WTC11 (cell line): ENCODE results near the gene GLYR1. TPM values are rescaled to one million over a fixed set of nuclear protein-coding genes. Genes with fewer than 3 reads are reported as not detected.

Source experiments
- ATAC-seq: fragments of 200-7000 bp; cut with Tn5 transposase; 2 replicates; pipeline ENCODE4 v1.10.0; 2021; ENCODE audit warnings: mild to moderate bottlenecking, moderate library complexity
- CTCF ChIA-PET: fragments of 300-600 bp; sonication (Branson Sonifier 250); formaldehyde crosslinking; loops from one replicate; lab custom pipeline; 2021; ENCODE audit warnings: antibody characterized with exemption; lab: Charles Lee
- POLR2A ChIA-PET: fragments of 350-600 bp; sonication (Branson Sonifier 250); formaldehyde crosslinking; loops from one replicate; lab custom pipeline; 2021; ENCODE audit warnings: antibody characterized with exemption; lab: Charles Lee
- DNase-seq: peaks from one replicate; pipeline ENCODE4 v3.0.0; 2021; ENCODE audit warnings: low spot score
- H3K27ac Mint-ChIP-seq: 2 replicates; pipeline ENCODE4 v1.8.0; 2021; ENCODE audit warnings: mixed read lengths
- H3K27me3 Mint-ChIP-seq: 2 replicates; pipeline ENCODE4 v1.8.0; 2021; ENCODE audit warnings: low read depth, mild to moderate bottlenecking, moderate library complexity, mixed read lengths
- H3K36me3 Mint-ChIP-seq: 2 replicates; pipeline ENCODE4 v1.8.0; 2021; ENCODE audit warnings: mixed read lengths
- H3K4me1 Mint-ChIP-seq: 2 replicates; pipeline ENCODE4 v1.8.0; 2022; ENCODE audit warnings: mixed read lengths
- H3K4me3 Mint-ChIP-seq: 2 replicates; pipeline ENCODE4 v1.8.0; 2021; ENCODE audit warnings: mild to moderate bottlenecking, moderate library complexity, mixed read lengths
- H3K9me3 Mint-ChIP-seq: 2 replicates; pipeline ENCODE4 v1.8.0; 2021; ENCODE audit warnings: mixed read lengths
- CREB1 ChIP-seq: sonication (generic); formaldehyde crosslinking; IDR thresholded peaks from 2 replicates; pipeline ENCODE4 v1.8.0; 2023; ENCODE audit warnings: mild to moderate bottlenecking, missing genetic modification reagents
- CTCF ChIP-seq: fragments of 200-600 bp; IDR thresholded peaks from 2 replicates; pipeline ENCODE4 v1.8.0; 2022; ENCODE audit warnings: antibody characterized with exemption
- E2F1 ChIP-seq: sonication (generic); formaldehyde crosslinking; IDR thresholded peaks from 2 replicates; pipeline ENCODE4 v1.8.0; 2022; ENCODE audit warnings: mild to moderate bottlenecking, missing genetic modification reagents
- ELF4 ChIP-seq: sonication (generic); formaldehyde crosslinking; IDR thresholded peaks from 2 replicates; pipeline ENCODE4 v1.8.1; 2022; ENCODE audit warnings: low read depth, mild to moderate bottlenecking, moderate library complexity, missing genetic modification reagents
- ESRRA ChIP-seq: sonication (generic); formaldehyde crosslinking; IDR thresholded peaks from 2 replicates; pipeline ENCODE4 v1.8.1; 2022; ENCODE audit warnings: mild to moderate bottlenecking, missing genetic modification reagents, borderline replicate concordance
- FOXK1 ChIP-seq: sonication (generic); formaldehyde crosslinking; IDR thresholded peaks from 2 replicates; pipeline ENCODE4 v1.8.0; 2022; ENCODE audit warnings: mild to moderate bottlenecking, moderate library complexity, missing genetic modification reagents
- GABPB1 ChIP-seq: sonication (generic); formaldehyde crosslinking; IDR thresholded peaks from 2 replicates; pipeline ENCODE4 v1.8.1; 2023; ENCODE audit warnings: mild to moderate bottlenecking, missing genetic modification reagents
- GRHL2 ChIP-seq: fragments of 250-450 bp; sonication (Bioruptor Pico); IDR thresholded peaks from 2 replicates; pipeline ENCODE4 v1.8.0; 2022; ENCODE audit warnings: mild to moderate bottlenecking, moderate library complexity; ENCODE audit not compliant: insufficient replicate concordance, severe bottlenecking
- JAZF1 ChIP-seq: fragments of 250-450 bp; sonication (Bioruptor Pico); IDR thresholded peaks from 2 replicates; pipeline ENCODE4 v1.9.0; 2021; ENCODE audit warnings: moderate library complexity, mild to moderate bottlenecking, inconsistent platforms
- JUN ChIP-seq: sonication (generic); formaldehyde crosslinking; IDR thresholded peaks from 2 replicates; pipeline ENCODE4 v1.8.0; 2023; ENCODE audit warnings: mild to moderate bottlenecking, missing genetic modification reagents
- MAX ChIP-seq: sonication (generic); formaldehyde crosslinking; IDR thresholded peaks from 2 replicates; pipeline ENCODE4 v1.8.0; 2022; ENCODE audit warnings: mild to moderate bottlenecking, missing genetic modification reagents
- NFE2L1 ChIP-seq: sonication (generic); formaldehyde crosslinking; IDR thresholded peaks from 2 replicates; pipeline ENCODE4 v1.8.1; 2023; ENCODE audit warnings: missing genetic modification reagents
- RORB ChIP-seq: fragments of 250-450 bp; sonication (Bioruptor Pico); IDR thresholded peaks from 2 replicates; pipeline ENCODE4 v1.9.0; 2021; ENCODE audit warnings: mild to moderate bottlenecking
- SMAD3 ChIP-seq: sonication (generic); formaldehyde crosslinking; IDR thresholded peaks from 2 replicates; pipeline ENCODE4 v1.8.0; 2022; ENCODE audit warnings: missing genetic modification reagents, mild to moderate bottlenecking, borderline replicate concordance
- SP1 ChIP-seq: sonication (generic); formaldehyde crosslinking; conservative IDR thresholded peaks from 2 replicates; pipeline ENCODE4 v1.8.1; 2022; ENCODE audit warnings: missing genetic modification reagents
- STAT6 ChIP-seq: sonication (generic); formaldehyde crosslinking; conservative IDR thresholded peaks from 2 replicates; pipeline ENCODE4 v1.8.1; 2023; ENCODE audit warnings: mild to moderate bottlenecking, low read depth, missing genetic modification reagents, moderate library complexity
- TEAD1 ChIP-seq: sonication (generic); formaldehyde crosslinking; IDR thresholded peaks from 2 replicates; pipeline ENCODE4 v1.8.0; 2022; ENCODE audit warnings: mild to moderate bottlenecking, missing genetic modification reagents
- USF1 ChIP-seq: sonication (generic); formaldehyde crosslinking; IDR thresholded peaks from 2 replicates; pipeline ENCODE4 v1.8.0; 2022; ENCODE audit warnings: mild to moderate bottlenecking, missing genetic modification reagents
- ZNF121 ChIP-seq: sonication (generic); formaldehyde crosslinking; IDR thresholded peaks from 2 replicates; pipeline ENCODE4 v1.8.0; 2023; ENCODE audit warnings: missing genetic modification reagents
- ZNF138 ChIP-seq: sonication (generic); formaldehyde crosslinking; conservative IDR thresholded peaks from 2 replicates; pipeline ENCODE4 v1.8.1; 2022; ENCODE audit warnings: mild to moderate bottlenecking, moderate library complexity, missing genetic modification reagents
- ZNF396 ChIP-seq: fragments of 250-450 bp; sonication (Bioruptor Pico); IDR thresholded peaks from 2 replicates; pipeline ENCODE4 v1.8.0; 2021; ENCODE audit warnings: mild to moderate bottlenecking, moderate library complexity, borderline replicate concordance
- total RNA-seq: library from RNA; stranded (reverse); gene quantifications from 3 replicates; pipeline ENCODE4 v1.2.3, GENCODE V29; 2021
- TF ChIP-seq, protein P1 (sequence below): sonication (generic); formaldehyde crosslinking; IDR thresholded peaks from 2 replicates; pipeline ENCODE4 v1.8.0; 2023; ENCODE audit warnings: mild to moderate bottlenecking, missing genetic modification reagents
- TF ChIP-seq, protein P2 (sequence below): fragments of 250-450 bp; sonication (Bioruptor Pico); IDR thresholded peaks from 2 replicates; pipeline ENCODE4 v1.9.0; 2021; ENCODE audit warnings: mild to moderate bottlenecking

Gene GLYR1
- total RNA-seq, 1 experiment from 2014 or later: 103 TPM

GRCh38 chr16:4855804-4856203 lies 8.7 kb upstream of the GLYR1 start (continued):
- TF ChIP-seq CTCF (no peak), ESRRA (CRISPR knock-in tag) (no peak), GRHL2 (no peak)

DNA sequence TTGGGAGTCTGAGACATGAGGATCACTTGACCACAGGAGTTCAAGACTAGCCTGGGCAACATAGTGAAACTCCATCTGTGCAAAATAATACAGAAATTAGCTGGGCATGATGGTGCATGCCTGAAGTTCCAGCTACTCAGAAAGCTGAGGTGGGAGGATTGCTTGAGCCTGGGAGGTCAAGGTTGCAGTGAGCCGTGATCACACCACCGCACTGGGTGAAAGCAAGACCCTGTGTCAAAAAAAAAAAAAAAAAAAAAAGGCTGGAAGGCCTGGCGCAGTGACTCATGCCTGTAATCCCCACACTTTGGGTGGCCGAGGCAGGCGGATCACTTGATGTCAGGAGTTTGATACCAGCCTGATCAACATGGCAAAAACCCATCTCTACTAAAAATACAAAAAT lies 8.3 kb upstream of the GLYR1 start:
- H3K27me3 Mint-ChIP-seq: no peaks in the 10 kb centered on the region
- no peak overlapping the region for H3K27ac Mint-ChIP-seq
- ATAC-seq (no peak), DNase-seq (no peak)
- H3K36me3 Mint-ChIP-seq: peaks cover 58% of the 10 kb centered on the region
- 0 out of 2 replicates have a peak, but pooled peaks cover under 1% of the 10 kb centered on the region for H3K4me1 Mint-ChIP-seq
- TF ChIP-seq ZNF121 (CRISPR knock-in tag): no peak
- no peak for TF ChIP-seq ZNF396 (CRISPR knock-in tag)
- TF ChIP-seq CREB1 (CRISPR knock-in tag): no peak
- no peak for TF ChIP-seq FOXK1 (CRISPR knock-in tag)
- TF ChIP-seq TEAD1 (CRISPR knock-in tag): no peak
- TF ChIP-seq GABPB1 (CRISPR knock-in tag): no peak
- no peak for TF ChIP-seq USF1 (CRISPR knock-in tag)
- no peak for TF ChIP-seq E2F1 (CRISPR knock-in tag)
- TF ChIP-seq ELF4 (CRISPR knock-in tag): no peak
- no peak for TF ChIP-seq ZNF138 (CRISPR knock-in tag)
- TF ChIP-seq STAT6 (CRISPR knock-in tag): no peak
- no peak for TF ChIP-seq SMAD3
- TF ChIP-seq, protein P1, sequence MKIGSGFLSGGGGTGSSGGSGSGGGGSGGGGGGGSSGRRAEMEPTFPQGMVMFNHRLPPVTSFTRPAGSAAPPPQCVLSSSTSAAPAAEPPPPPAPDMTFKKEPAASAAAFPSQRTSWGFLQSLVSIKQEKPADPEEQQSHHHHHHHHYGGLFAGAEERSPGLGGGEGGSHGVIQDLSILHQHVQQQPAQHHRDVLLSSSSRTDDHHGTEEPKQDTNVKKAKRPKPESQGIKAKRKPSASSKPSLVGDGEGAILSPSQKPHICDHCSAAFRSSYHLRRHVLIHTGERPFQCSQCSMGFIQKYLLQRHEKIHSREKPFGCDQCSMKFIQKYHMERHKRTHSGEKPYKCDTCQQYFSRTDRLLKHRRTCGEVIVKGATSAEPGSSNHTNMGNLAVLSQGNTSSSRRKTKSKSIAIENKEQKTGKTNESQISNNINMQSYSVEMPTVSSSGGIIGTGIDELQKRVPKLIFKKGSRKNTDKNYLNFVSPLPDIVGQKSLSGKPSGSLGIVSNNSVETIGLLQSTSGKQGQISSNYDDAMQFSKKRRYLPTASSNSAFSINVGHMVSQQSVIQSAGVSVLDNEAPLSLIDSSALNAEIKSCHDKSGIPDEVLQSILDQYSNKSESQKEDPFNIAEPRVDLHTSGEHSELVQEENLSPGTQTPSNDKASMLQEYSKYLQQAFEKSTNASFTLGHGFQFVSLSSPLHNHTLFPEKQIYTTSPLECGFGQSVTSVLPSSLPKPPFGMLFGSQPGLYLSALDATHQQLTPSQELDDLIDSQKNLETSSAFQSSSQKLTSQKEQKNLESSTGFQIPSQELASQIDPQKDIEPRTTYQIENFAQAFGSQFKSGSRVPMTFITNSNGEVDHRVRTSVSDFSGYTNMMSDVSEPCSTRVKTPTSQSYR (CRISPR knock-in tag): no peak
- TF ChIP-seq MAX (CRISPR knock-in tag): no peak
- no peak for TF ChIP-seq NFE2L1 (CRISPR knock-in tag)
- no peak for TF ChIP-seq RORB (CRISPR knock-in tag)
- TF ChIP-seq JAZF1: no peak
- TF ChIP-seq, protein P2, sequence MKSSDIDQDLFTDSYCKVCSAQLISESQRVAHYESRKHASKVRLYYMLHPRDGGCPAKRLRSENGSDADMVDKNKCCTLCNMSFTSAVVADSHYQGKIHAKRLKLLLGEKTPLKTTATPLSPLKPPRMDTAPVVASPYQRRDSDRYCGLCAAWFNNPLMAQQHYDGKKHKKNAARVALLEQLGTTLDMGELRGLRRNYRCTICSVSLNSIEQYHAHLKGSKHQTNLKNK (CRISPR knock-in tag): no peak
- TF ChIP-seq SP1 (CRISPR knock-in tag): no peak
- no peak for TF ChIP-seq JUN (CRISPR knock-in tag)
- CTCF ChIA-PET: no interaction called here
- H3K4me3 Mint-ChIP-seq: no peak overlapping the region
- no peaks in the 10 kb centered on the region for H3K9me3 Mint-ChIP-seq
- POLR2A ChIA-PET: no interaction called here
